Smooth muscle cell (in vitro differentiated cells): Measurements from ENCODE around the gene TNS4. TPM values are rescaled to one million over a fixed set of nuclear protein-coding genes. Genes with fewer than 3 reads are reported as not detected.

ENCODE experiments used
- DNase-seq: peaks from one replicate; lab custom pipeline; 2025; ENCODE audit not compliant: unreplicated experiment; lab: John Stamatoyannopoulos, UW
- H2AFZ ChIP-seq: fragments of 200-600 bp; sonication (generic); 2 replicates; pipeline ENCODE4 v1.6.0; 2016; ENCODE audit warnings: antibody characterized with exemption, low read depth, mild to moderate bottlenecking
- H3F3A ChIP-seq: fragments of 200-600 bp; sonication (generic); 2 replicates; pipeline ENCODE4 v1.6.0; 2017; ENCODE audit warnings: antibody characterized with exemption, low read depth
- H3K27ac ChIP-seq: fragments of 200-600 bp; sonication (generic); 2 replicates; pipeline ENCODE4 v1.5.1; 2016; ENCODE audit warnings: low read depth, mild to moderate bottlenecking
- H3K27me3 ChIP-seq: fragments of 200-600 bp; sonication (generic); 2 replicates; pipeline ENCODE4 v1.6.1; 2016; ENCODE audit warnings: low read depth, mild to moderate bottlenecking
- H3K36me3 ChIP-seq: fragments of 200-600 bp; sonication (generic); 2 replicates; pipeline ENCODE4 v1.5.1; 2016; ENCODE audit warnings: low read depth
- H3K4me1 ChIP-seq: fragments of 200-600 bp; sonication (generic); 2 replicates; pipeline ENCODE4 v1.5.1; 2016; ENCODE audit warnings: low read depth
- H3K4me2 ChIP-seq: fragments of 200-600 bp; sonication (generic); 2 replicates; pipeline ENCODE4 v1.6.0; 2016; ENCODE audit warnings: mild to moderate bottlenecking
- H3K4me3 ChIP-seq: fragments of 200-600 bp; sonication (generic); 2 replicates; pipeline ENCODE4 v1.5.1; 2016; ENCODE audit warnings: mild to moderate bottlenecking
- H3K79me2 ChIP-seq: fragments of 200-600 bp; sonication (generic); 2 replicates; pipeline ENCODE4 v1.6.0; 2016; ENCODE audit warnings: low read depth, mild to moderate bottlenecking
- H3K9ac ChIP-seq: fragments of 200-600 bp; sonication (generic); 2 replicates; pipeline ENCODE4 v1.6.0; 2016; ENCODE audit warnings: low read depth
- H3K9me3 ChIP-seq: fragments of 200-600 bp; sonication (generic); replicated peaks from 2 replicates; pipeline ENCODE4 v1.5.1; 2016; ENCODE audit warnings: low read depth
- H4K20me1 ChIP-seq: fragments of 200-600 bp; sonication (generic); 2 replicates; pipeline ENCODE4 v1.6.0; 2016; ENCODE audit warnings: low read depth
- CTCF ChIP-seq: fragments of 200-600 bp; sonication (generic); IDR thresholded peaks from 2 replicates; pipeline ENCODE4 v1.5.1; 2017; ENCODE audit warnings: borderline replicate concordance, mild to moderate bottlenecking, antibody characterized with exemption; ENCODE audit not compliant: insufficient read depth, poor library complexity, severe bottlenecking
- WGBS: methylation state at CpG from one replicate; pipeline ENCODE4 v1.1.7; 2016; ENCODE audit warnings: low lambda C conversion rate; 5-methylcytosine and 5-hydroxymethylcytosine counted together
- polyA plus RNA-seq: library from polyadenylated mRNA; unstranded; fragments of >200 nt; fragmentation: Nextera tagmentation; extraction: Ambion mirVana; gene quantifications from 2 replicates; pipeline ENCODE4 v1.2.1, GENCODE V29; 2016
- total RNA-seq: library from RNA; depleted of rRNA; stranded (reverse); fragments of >200 nt; gene quantifications from 2 replicates; pipeline ENCODE4 v1.2.3, GENCODE V29; 2014

The TNS4 gene
- total and polyA plus RNA-seq, 2 experiments from 2014 or later: 0.13 to 1.2 TPM

- Histone ChIP-seq H3K4me3 (no peak overlapping the region), H3F3A (no peaks in the 10 kb centered on the region), H3K27me3 (no peaks in the 10 kb centered on the region), H3K36me3 (no peaks in the 10 kb centered on the region), H2AFZ (no peak overlapping the region), H3K4me2 (no peak overlapping the region), H4K20me1 (no peaks in the 10 kb centered on the region), H3K9me3 (no peaks in the 10 kb centered on the region), H3K9ac (no peak overlapping the region), H3K79me2 (no peaks in the 10 kb centered on the region), H3K27ac (no peak overlapping the region), H3K4me1 (peaks cover 4% of the 10 kb centered on the region)
- WGBS: 87% methylated on average over 4 of the region's 4 CpGs
- DNase-seq: no peak
- TF ChIP-seq CTCF: no peak
Measured at GRCh38 chr17:40469805-40470675, 31.4 kb downstream of the TNS4 start.

GRCh38 chr17:40468560-40468959, 32.9 kb downstream of the TNS4 start:
- no peak overlapping the region for H3K9ac ChIP-seq
- no peak overlapping the region for H3K4me2 ChIP-seq
- H3K4me1 ChIP-seq: peaks cover 4% of the 10 kb centered on the region
- no peaks in the 10 kb centered on the region for H4K20me1 ChIP-seq
- no peak overlapping the region for H3K4me3 ChIP-seq
- no peaks in the 10 kb centered on the region for H3K79me2 ChIP-seq
- TF ChIP-seq CTCF: no peak
- H3K36me3 ChIP-seq: no peaks in the 10 kb centered on the region
- no peak for DNase-seq
- no peak overlapping the region for H2AFZ ChIP-seq
- no peaks in the 10 kb centered on the region for H3F3A ChIP-seq
- no peaks in the 10 kb centered on the region for H3K9me3 ChIP-seq
- no peaks in the 10 kb centered on the region for H3K27me3 ChIP-seq
- H3K27ac ChIP-seq: no peak overlapping the region
- 99% methylated on average over 7 of the region's 7 CpGs for WGBS

GRCh38 chr17:40467281-40467867, 34.0 kb downstream of the TNS4 start:
- H3K4me3 ChIP-seq: no peak overlapping the region
- H3K79me2 ChIP-seq: no peaks in the 10 kb centered on the region

More at GRCh38 chr17:40467281-40467867, 34.0 kb downstream of the TNS4 start:
- no peaks in the 10 kb centered on the region for H3K9me3 ChIP-seq
- no peak for DNase-seq
- no peak overlapping the region for H3K9ac ChIP-seq
- H3K36me3 ChIP-seq: no peaks in the 10 kb centered on the region
- H3F3A ChIP-seq: no peaks in the 10 kb centered on the region
- peaks cover 4% of the 10 kb centered on the region for H3K4me1 ChIP-seq
- H3K27me3 ChIP-seq: no peaks in the 10 kb centered on the region
- TF ChIP-seq CTCF: no peak
- no peaks in the 10 kb centered on the region for H4K20me1 ChIP-seq
- no peak overlapping the region for H2AFZ ChIP-seq
- H3K4me2 ChIP-seq: no peak overlapping the region
- H3K27ac ChIP-seq: no peak overlapping the region
- WGBS: 100% methylated on average over 2 of the region's 2 CpGs
